RCC 7860 (cell line): ENCODE results near the gene GNPTAB.

Experiments
- DNase-seq: peaks from one replicate; pipeline ENCODE4 v3.0.0-alpha.2; 2015; ENCODE audit warnings: low spot score
- FAIRE-seq: peaks from 2 replicates; lab custom pipeline; 2012; peaks lifted over from hg19 to GRCh38; lab: Jason Lieb, UNC

GNPTAB gene

DNA sequence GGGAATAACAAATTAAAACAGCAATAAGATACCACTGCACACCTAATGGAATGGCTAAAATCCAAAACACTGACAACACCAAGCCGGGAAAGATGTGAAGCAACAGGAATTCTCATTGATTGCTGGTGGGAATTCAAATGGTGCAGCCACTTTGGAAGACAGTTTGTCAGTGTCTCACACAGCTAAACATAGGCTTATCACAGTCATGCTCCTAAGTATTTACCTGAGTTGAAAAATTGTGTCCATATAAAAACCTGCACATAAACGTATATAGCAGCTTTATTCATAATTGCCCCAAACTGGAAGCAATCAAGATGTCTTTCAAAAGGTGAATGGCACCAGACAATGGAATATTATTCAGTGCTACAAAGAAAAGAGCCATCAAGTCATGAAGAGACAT, 21.6 kb downstream of the GNPTAB start:
- FAIRE-seq: no peak
- no peak for DNase-seq

DNA sequence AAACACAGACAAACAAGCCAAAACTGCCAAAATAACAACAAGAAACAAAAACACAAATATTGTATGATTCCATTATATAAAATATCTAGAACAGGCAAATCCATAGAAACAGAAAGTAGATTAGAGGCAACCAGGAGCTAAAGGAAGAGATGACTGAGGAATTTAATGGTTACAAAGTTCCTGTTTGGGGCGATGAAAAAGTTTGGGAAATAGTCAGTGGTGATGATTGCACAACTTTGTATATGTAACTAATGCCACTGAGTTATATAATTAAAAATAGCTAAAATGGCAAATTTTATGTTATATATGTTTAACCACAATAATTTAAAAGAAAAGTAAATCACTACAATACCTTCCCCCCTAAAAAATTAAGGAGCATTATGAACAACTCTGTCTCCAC, 24.5 kb downstream of the GNPTAB start:
- DNase-seq: no peak

DNA sequence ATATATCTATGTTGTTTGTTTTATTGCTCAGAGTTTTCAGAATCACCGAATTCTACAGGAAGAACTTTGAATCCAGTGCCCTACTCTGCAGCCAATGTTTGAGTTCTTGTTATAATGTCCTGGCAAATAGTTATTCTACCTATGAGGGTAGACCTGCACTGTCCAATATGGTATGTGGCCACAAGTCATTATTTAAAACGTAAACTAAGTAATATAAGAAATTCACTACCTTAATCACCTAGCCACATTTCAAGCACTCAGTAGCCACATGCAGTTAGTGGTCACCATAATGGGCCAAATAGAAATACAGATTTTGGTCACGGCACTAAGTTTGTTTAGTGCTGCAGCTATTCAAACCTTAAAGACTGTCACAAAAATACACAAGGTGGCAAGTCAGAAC, 26.4 kb downstream of the GNPTAB start:
- no peak for FAIRE-seq
- no peak for DNase-seq

More for the DNA sequence above, 24.5 kb downstream of the GNPTAB start:
- FAIRE-seq: no peak

DNA sequence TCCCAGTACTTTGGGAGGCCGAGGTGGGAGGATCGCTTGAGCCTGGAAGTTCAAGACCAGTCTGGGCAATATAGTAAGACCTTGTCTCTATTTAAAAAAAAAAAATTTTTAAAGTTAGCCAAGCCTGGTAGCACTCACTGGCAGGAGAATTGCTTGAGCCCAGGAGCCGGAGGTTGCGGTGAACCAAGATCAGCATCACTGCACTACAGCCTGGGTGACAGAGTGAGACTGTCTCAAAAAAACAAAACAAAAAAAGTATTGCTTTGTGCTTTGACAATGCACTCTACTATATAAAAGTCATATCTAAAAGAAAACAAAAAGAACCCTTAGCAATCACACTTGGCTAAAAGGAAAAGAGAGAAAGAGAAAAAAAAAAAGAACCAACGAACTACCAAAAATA, 26.8 kb downstream of the GNPTAB start:
- FAIRE-seq (no peak), DNase-seq (no peak)

DNA sequence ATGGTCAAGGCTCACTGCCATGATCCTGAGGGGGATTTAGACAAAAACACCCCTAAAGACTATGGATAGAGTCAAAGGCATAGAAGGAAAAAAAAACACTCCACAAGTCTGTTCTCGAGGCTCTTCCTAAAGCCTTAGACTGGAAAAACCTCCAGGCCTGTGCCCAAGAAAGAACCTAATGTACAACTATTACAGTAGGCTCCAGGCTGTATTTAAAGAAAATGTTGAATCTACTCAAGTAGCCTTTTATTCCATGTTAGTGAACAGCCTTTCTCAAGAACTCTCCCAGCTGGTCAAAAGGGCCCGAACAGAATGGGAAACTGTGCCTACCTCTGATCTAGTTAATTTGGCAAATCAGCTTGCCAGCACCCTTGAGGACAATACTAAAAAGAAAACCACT, 28.3 kb downstream of the GNPTAB start:
- FAIRE-seq: no peak
- no peak for DNase-seq

DNA sequence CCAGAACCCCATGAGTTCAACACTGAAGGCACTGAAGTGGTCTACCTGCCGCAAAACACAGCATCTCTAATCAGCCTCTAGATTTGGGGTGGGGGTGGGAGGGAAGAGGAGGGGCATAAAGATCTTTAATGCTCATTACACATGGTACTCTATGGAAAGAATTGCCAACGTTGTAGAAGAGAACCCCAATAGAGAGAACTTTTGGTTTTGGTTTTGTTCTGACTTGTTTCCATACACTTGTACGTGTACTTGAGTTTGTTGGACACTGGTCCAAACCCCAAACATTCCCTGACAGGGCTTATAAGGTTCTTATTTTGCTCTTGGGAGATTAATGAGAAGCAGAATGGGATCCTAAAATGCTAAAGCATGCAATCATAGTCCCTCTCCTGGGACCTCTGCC, 31.0 kb downstream of the GNPTAB start:
- DNase-seq (no peak), FAIRE-seq (no peak)

DNA sequence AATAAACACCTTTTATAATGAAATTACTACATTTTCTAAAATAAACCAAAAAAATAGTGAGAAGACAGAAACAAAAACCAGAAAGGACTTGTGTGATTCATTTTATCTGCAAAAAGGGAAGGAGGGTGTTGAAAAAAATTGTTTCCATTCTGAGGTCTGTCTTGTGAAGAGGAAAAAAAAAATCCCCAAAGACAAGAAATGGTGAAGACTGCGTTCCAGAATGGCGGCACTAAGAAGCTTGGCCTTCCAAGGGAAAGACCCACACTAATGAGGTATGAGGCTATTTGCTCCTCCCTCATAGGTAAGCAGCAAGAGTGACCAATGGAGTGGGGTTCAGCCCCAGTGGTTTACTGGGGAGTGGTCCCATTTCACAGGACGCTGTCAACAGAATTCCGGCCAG, 35.0 kb downstream of the GNPTAB start:
- no peak for DNase-seq
- no peak for FAIRE-seq

DNA sequence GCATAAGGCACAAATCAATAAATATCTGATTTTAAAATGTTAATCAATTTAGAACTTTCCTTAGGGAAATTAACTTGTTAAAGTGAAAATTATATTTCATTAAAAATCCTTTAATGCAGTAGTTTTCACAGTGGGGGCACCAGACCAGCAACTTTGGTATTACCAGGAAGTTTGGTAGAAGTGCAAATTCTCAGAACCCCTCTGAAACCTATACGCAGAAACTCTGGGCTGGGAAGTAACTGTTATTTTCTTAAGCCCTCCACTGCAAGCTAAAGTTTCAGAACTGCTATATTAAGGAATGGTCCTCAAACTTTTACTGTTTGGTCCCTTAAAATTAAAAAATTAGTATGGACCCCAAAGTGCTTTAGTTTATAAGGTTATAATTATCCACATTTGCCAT, 35.7 kb downstream of the GNPTAB start:
- FAIRE-seq: no peak
- no peak for DNase-seq

DNA sequence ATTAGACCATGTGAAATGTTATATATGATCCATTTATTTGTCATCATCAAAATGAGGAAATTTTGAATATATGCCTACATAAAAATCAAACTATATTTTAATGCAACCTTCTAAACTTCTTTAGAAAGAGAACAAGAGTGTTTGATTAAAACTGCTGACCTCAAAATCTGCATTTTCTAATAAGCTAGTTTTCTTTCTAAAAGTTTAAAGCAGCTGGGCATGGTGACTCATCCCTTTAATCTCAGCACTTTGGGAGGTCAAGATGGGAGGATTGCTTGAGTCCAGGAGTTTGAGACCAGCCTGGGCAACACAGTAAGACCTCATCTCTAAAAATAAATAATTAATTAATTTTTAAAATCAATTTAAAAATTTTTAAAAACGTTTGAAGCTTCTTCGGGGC, 36.2 kb downstream of the GNPTAB start:
- DNase-seq: no peak
- FAIRE-seq: peak; percentile 5

DNA sequence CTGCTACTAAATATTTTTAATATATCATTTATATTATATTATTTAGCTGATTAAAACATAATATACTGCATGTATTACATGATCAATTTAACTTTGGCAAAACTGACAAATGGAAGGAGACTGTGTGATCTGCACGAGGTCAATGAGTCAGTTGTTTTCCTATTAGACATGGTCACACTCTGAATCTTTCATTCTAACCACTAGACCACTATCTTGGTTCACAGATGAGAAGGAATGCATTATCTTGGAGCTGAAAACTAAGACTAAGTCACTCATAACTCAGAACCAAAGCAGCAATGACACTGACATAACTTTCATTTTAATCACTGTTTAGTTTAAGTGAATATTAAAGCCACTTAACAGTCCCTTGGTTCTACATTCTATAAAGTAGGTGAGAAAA, 37.4 kb downstream of the GNPTAB start:
- FAIRE-seq (peak; percentile 99), DNase-seq (peak; percentile 88)

DNA sequence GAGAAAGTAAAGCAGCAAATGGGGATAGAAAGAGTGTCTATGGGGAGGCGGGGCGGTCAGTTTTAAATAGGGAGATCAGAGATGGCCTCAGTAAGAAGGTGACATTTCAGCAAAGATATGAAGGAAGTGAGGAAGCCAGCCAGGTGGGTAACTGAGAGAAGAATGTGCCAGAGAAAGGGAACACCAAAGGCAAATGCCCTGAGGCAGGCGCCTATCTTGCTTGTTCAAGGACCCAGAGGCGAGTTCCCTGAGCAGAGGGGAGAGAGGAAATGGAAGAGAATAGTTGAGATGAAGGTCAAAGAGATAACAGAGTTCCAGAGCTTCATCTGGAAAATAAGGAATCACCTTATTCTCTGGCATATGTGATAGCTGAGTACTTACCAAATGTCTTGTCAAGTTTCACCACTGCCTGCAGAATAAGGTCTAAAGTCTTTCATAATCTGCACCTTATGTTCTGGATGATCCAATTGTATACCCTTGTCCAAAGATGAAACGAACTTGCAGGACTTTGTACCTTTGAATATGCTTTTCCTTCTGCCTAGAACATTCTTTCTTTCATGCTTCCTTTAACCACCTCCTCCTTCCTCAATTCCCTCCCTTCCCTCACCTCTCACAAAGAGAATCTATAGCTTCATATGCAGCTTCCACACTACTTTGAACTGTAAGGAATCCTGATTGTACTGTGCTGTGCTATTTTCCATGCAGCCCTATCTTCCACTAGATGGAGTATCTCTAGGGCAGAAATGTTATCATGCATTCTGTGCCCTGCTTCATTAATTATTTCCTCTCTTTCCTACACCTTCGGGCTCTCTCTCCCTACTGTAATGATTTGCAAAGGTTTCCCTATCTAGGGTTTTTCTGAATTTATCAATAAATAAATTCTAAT, 38.5 kb downstream of the GNPTAB start:
- FAIRE-seq: peak; percentile 27
- no peak for DNase-seq

DNA sequence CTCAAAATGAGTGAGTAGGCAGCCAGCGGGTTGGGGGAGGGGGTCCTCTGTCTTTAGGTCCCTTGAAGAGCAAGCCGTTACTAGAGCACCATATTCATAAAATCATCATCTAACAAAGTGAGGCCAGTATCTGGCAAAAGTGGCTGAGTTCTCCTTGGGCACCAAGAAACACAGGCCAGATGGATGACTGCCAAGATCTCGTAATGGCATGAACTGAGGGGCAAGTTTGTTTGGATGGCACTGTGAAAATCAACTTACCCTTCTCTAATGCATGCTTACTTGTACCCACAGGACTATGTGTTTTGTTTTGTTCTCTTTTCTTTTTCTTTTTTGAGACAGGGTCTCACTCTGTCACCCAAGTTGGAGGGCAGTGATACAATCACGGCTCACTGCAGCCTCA, 41.6 kb downstream of the GNPTAB start:
- no peak for DNase-seq

DNA sequence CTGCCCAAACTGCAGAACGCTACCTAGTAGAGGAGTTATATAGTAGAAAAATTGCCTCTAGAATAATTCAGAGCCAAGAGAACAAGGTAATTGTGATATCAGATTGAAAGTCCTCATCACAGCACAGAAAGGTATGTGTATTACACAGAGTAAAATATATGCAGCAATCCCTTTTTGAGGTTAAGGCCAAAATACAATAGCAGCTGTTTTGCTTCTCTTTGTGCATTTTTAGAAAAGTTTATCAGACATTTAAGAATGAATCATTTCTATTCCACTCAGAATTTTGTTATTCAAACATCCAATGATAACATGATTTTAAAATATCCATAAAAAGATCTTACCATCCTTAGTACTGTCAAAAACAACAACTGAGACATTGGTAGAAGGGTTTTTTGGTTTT, 45.1 kb downstream of the GNPTAB start:
- no peak for DNase-seq
- no peak for FAIRE-seq

More for the DNA sequence above, 41.6 kb downstream of the GNPTAB start:
- no peak for FAIRE-seq

DNA sequence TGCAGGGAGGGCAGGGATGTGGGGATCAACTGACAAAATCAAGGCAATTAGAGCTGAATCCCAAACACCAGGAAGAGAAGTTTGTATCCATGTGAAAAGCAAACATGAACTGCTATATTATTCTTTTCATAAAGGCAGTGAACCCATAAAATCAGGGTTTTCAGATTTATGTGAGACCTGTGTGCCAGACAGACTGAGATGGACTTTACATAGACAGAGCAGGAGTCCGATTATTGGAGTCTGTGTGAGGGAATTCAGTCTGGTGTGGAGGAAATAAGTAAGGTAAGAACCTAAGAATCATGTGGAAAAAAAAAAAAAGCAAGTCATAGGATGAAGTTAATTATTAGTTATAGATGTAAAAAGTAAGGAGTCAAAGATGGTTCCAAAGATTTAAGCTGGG, 46.4 kb downstream of the GNPTAB start:
- no peak for FAIRE-seq
- DNase-seq: no peak

DNA sequence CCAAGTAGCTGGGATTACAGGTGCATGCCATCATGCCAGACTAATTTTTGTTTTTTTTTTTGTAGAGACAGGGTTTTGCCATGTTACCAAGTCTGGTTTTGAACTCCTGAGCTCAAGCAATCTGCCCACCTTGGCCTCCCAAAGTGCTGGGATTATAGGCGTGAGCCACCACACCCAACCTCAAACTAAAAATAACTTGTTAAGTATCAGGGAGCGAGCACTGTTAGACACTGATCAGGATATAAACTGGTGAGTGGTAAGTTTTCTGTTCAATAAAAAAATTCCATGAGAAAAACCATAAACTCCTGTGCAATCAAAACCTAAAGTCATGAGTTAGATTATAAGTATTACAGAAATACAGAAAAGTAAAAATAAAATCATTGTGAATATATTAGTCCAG, 46.9 kb downstream of the GNPTAB start:
- no peak for DNase-seq
- no peak for FAIRE-seq

DNA sequence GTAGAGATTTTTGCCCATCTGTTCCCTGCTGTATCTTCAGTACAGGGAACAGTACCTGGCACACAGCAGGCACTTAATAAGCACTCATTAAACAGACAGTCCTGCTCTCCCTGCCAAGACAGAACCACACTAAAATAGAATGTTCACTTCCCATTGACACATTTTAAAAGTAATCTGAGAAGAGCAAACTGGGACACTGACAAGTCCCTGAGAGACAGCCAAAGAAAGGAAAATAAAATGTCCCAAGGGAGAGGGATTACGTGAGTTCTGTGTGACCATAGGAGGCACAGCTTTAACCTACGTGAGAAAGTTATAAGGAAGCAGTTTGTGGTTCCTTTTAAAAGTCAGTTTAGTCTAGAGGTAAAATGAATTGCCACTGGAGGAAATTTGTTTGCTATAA, 47.6 kb downstream of the GNPTAB start:
- DNase-seq (no peak), FAIRE-seq (no peak)

DNA sequence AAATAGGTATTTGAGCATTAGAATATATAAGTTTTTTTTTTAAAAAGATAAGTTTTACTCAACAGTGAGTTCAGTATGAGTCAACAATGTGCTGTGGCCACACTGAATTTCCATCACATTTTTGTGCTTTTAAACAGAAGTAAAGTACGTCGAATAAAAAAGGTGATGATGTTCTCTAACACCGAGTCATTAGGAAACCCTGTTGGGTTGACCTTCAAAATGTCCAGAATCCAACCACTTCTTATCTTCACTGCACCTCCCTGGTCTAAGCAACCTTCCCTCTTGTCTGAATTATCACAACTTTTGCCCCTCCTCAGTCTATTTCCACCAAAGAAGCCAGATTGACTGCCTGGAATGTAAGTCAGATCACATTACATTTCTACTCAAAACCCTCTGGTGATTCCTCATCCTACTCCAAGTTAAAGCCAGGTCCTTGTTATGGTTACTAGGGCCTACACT, 48.5 kb downstream of the GNPTAB start:
- FAIRE-seq: no peak

DNA sequence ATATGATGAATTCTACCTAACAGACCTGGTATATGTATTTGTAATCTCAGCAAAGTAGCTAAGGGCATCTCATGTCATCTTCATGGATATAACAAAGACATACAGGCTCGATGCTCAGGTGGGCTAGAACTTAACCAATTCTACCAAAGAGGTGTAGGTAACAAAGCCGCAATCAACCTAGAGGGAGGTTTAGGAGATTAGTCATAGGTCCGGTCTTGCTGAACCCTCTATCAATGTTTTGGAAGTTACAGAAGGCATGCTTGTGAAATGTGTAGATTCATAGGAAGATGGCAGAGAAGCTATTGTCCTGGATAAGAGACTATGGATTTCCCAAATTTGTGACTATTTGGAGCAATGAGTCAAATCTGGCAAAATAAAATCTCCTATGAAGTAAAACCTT, 48.9 kb downstream of the GNPTAB start:
- no peak for FAIRE-seq

More for the DNA sequence above, 48.5 kb downstream of the GNPTAB start:
- no peak for DNase-seq

DNA sequence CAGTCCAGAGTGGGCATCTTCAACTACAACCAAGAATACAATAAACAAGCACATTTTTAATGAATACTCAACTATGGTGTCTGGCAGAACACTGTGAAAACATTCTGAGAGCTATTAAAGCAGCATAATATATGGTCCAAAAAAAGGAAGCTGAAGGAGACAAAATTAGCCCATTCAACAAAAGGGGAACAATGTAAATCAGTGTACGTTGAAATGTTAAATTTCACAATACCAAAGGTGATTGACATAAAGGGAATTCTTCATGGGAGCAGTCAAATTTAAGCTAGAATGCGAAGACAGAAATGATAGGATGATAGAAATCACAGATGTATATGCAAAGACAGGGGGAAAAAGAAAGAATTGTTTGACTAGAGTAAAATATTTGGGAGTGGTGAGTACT, 50.2 kb downstream of the GNPTAB start:
- FAIRE-seq (no peak), DNase-seq (no peak)

More for the DNA sequence above, 48.9 kb downstream of the GNPTAB start:
- DNase-seq: no peak

DNA sequence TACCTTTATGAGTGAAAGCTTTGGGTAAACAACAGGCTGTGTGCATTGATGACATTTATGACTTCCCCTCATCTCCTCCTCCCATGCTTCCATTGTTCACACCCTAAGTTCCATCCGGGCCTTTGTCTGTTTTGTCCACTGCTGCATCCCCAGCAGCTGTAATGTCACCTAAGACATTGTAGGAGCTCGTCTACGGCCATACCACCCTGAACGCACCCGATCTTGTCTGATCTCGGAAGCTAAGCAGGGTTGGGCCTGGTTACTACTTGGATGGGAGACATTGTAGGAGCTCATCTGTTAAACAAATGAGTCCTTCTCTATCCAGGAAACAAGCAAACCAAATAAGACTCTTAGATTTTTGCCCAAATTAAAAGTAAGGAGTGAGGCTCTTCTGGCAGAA, 51.1 kb downstream of the GNPTAB start:
- FAIRE-seq: no peak
- no peak for DNase-seq

DNA sequence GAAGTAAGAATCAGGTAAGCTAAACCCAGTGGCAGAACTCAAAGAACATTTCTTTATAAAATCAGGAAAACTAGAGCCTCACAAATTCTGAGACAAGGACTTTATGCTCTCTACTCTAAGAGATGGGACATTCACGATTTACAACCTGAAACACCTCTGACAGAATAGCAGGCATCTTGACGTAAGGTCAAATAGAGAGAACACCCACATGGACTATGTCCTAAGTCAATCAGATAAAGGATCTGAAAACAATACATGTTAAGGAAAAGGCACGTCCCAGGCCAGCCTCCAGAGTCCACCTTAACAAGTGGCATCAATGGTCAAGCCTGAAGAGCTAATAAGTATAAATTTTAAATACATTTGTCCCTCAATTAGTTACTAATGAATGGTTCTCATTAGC, 51.6 kb downstream of the GNPTAB start:
- DNase-seq (no peak), FAIRE-seq (no peak)

DNA sequence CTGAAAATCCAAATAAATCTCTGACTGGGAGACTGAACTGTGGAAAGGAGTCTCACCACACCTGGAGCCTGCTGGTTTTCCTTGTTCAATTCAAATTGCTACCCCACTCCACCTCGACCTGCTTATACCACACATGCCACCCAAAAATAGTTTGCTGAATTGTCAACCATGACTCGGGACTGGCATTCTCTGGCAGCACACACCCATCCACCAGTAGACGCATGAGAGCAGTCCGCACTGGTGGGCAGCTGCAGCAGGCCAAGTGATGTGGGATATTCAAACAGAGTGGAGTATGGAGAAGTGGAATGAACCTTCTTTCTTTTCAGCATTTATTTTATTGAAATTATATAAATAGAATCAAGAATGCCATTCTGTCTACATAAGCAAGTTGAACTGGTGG, 52.8 kb downstream of the GNPTAB start:
- FAIRE-seq (no peak), DNase-seq (no peak)

DNA sequence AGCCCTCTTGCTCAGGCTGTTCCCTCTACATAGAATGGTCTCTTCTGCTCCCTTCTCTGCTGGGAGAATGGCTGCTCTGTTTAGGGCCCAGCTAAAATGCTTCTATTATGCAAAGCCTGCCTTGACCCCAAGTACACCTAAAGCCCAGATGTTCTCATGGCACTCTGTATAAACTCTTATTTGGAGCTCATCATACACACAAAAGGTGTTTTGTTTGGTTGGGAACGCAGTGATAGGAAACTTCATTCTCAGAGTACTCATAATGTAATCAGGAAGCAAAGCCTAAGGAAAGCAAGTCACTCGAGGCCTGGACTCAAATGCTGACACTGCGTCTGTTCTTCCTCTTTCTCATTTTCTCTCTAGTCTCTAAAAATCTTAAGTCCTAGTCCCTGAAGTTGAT, 53.3 kb downstream of the GNPTAB start:
- no peak for FAIRE-seq
- no peak for DNase-seq
